Liver (tissue), 3 donors: ENCODE measurements around the gene BFSP2.

Experiments used
- CTCF ChIP-seq: fragments of 150-350 bp; IDR thresholded peaks from 2 replicates; pipeline ENCODE4 v1.5.1; 2017; ENCODE audit warnings: improper control_type of control experiment, low read depth, low read length; ENCODE audit not compliant: missing input control
- FOXA1 ChIP-seq: IDR thresholded peaks from 2 replicates; pipeline ENCODE4 v1.6.1; 2016; ENCODE audit warnings: antibody characterized with exemption
- HNF4A ChIP-seq, 2 donors: conservative IDR thresholded peaks; 2 replicates each; pipeline ENCODE4 v1.6.1; 2016; ENCODE audit warnings: antibody characterized with exemption in 2 of 2, mild to moderate bottlenecking in 2 of 2
- HNF4G ChIP-seq: IDR thresholded peaks from 2 replicates; pipeline ENCODE4 v1.6.1; 2016; ENCODE audit warnings: antibody characterized with exemption
- JUND ChIP-seq, 2 donors: IDR thresholded peaks; 2 replicates each; pipeline ENCODE4 v1.6.1; 2016; ENCODE audit warnings: antibody characterized with exemption in 2 of 2
- MAX ChIP-seq: IDR thresholded peaks from 2 replicates; pipeline ENCODE4 v1.6.1; 2016; ENCODE audit warnings: antibody characterized with exemption
- RAD21 ChIP-seq, 2 donors: IDR thresholded peaks; 2 replicates each; pipeline ENCODE4 v1.6.1; 2016; ENCODE audit warnings: antibody characterized with exemption in 2 of 2, mild to moderate bottlenecking in 2 of 2
- REST ChIP-seq: IDR thresholded peaks from 2 replicates; pipeline ENCODE4 v1.6.1; 2016; ENCODE audit warnings: antibody characterized with exemption, mild to moderate bottlenecking
- TAF1 ChIP-seq: conservative IDR thresholded peaks from 2 replicates; pipeline ENCODE4 v1.6.1; 2016; ENCODE audit warnings: antibody characterized with exemption, mild to moderate bottlenecking
- donor health status: healthy.
- donor health status: healthy.

- TF ChIP-seq CTCF (no peak), MAX (no peak), TAF1 (no peak), RAD21 (IDR thresholded peaks at IDR 0.05) (no peak), JUND (IDR thresholded peaks at IDR 0.05) (no peak), REST (no peak), HNF4G (no peak), FOXA1 (no peak), HNF4A (conservative IDR thresholded peaks at IDR 0.05) (no peak)
Measured at GRCh38 chr3:133383175-133383574, 16.7 kb upstream of the BFSP2 start.
